KG1 (cell line): ENCODE results near the gene PLEKHG1.
A peak's percentile ranks its signal among the peaks of the same experiment; 100 is the strongest.

Experiments
- DNase-seq: peaks from one replicate; lab custom pipeline; 2025; lab: John Stamatoyannopoulos, UW

PLEKHG1 gene

DNA sequence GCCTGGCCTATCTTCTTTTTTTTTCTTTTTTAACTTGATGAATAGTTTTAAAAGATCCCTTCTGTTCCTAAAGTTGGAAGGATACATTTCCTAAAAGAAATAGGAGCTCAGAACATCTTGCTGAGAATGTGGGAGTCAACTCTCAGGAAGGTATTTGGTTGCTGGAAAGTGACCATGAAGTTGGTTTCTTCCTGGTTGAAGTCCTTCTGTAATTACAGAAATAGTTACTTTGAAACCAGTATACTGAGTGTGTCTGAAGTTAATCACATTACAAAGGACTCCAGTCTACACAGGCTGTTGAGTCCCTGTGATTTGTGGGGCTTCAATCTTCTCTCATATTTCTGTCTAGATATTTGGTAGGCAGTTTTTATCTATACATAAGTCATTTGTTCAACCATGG, 9.8 kb upstream of the PLEKHG1 start:
- no peak for DNase-seq

DNA sequence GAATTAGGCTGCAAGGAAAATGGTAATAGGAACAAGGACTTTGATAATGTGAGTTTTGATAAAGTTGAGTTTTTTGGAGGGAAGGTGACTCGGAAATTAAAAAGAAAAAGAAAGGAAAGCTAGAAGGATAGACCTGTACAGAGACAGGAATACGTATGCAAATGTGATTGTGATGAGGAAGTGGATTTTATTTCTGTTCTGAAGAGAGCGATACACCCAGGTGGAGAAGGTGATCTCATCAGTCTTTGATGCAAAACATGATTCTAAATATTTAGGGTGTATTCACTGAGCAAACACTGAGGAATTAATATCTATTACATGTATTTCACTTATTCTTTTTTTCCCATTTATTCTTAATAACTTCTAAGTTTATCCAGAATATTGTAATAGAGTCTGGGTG, 9.2 kb upstream of the PLEKHG1 start:
- DNase-seq: no peak

DNA sequence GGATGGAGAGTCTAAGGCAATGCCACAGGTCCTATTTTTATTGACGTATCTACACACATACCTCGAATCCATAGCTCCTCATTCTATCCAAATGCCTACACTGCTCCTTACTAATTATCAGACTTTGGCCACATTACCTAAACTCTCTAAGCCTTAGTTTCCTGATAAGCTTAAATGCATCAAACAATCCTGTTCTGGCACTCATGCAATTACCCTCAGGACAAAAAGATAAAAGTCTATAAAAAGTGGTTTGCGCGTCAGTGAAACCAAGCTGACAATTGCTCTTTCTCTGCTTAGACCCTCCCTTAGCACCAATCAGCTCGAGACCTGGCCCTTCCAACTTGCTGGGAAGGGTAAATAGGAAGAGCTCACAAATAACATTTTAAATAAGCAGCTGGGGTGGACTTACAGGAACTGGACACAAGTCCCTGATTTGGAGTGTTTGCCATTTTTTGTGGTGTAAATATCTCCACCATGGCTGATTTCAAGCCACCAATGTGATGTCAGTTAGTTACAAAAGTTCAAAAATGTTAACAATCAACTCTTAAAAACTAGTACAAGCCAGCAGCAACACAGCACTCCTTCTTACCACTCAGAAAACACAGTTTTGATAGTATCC, 7.2 kb upstream of the PLEKHG1 start:
- DNase-seq: no peak

DNA sequence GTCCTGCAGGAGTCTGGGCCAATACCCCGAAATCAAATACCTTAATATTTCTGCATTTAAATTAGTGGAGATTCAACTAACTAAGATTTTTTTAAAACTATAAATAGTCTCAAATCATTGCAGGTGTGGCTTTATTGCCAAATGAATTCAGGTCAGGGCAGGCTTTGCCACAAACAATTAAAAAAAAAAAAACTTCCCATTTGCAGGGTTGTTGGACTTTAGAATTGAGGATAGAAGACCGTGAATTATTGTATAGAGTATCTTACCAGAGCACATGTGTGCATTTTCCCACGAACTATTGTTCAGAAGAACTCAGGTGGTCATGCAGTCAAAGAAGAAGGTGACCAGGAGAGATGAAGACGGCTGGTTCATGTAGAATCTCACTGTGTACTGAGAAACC, 6.6 kb upstream of the PLEKHG1 start:
- no peak for DNase-seq

DNA sequence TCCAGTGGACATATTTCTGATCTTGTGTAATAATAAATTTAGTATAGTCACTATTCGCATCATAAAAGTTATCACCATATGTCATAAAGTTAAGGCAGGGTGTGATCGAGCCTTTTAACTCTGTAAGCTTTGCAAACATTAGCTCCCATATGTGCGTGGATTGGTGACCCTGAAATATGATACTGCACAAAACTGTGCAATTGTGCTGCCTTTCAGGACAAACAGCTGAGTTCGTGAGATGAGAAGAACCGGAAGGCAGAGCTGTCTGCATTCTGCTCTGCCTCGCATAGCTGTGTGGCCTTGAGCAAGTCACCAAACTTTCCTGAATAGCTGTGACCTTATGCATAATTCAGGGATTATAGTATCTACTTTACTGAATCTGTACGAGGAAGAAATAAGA, 3.2 kb upstream of the PLEKHG1 start:
- no peak for DNase-seq

DNA sequence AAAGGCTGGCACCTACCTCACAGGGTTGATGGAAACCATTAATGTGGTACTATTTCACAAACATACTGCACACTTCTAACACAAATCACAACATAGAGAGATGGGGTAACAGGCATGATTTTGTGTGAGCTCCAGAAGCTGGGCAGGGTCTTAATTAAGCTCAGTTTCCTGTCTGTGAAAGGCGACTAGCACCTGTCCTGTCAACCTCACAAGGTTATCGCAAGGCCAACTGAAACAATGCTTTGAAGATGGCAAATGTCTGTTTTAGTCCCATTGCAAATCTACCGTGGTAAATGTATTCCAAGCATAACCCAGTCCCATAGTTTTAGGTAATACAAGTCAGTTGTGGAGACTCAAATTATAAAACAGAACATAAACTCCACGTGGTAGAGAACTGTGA, 1.3 kb upstream of the PLEKHG1 start:
- no peak for DNase-seq

DNA sequence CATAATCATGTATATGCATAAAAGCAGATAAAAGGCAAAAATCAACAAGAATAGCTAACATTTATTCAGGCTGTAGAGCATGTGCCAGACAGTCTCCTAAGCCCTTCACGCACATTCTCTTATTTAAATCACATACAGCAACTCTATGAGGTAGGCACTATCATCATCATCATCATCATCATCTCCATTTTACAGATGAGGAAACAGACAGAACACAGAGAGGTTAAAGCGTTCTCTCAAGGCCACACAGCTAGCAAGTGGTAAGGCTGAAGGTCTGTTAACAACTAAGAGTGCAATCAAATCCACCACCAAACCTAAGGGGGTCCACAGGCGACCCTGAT, 857 bp upstream of the PLEKHG1 start:
- no peak for DNase-seq

DNA sequence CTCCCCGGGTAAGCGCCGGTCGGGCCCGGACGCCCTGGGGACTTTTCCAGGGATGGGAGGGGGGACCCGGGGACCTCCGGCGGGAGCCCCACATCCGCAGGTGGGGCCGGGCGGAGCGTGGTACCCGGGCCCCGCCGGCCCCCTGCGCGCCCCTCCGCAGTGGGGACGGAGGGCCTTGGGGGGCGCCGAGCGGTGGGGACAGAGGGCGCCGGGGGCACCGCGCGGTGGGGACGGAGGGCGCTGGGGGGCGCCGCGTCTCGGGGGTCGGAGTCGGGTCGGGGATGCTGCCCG, 270 bp downstream of the PLEKHG1 start:
- no peak for DNase-seq

DNA sequence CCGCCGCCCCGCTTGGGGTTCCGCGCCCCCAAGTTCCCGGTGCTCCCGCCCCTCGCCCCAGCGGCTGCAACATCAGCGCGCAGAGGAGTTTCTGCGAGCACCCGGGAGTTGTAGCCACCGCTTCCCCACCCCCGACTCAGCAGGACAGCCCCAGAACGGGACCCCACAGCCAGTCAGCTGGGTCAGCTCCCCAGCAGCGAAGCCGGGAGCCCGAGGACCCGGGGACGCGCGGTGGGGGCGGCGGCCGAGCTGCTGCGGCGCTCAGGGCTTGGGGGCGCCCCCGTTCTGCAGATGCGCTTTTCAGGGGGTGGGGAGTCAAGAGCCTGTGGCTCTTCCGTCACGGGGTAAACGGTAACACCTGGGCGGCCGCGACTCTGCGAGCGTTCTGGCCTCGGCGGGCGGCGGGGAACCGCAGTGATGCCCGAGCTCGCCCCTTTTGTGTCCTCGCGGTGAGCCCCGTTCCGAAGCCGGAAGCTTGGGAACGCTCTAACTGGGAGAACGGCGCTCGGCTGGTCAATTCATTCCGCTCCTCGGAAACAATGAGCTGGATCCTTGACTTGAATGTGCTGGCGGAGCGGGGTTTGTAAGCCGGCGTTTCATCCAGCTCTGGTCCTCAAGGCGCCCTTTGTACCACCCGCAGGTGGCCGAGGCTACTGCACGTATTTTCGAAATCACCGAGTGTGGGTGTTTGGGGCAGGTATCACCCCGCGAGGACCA, 774 bp downstream of the PLEKHG1 start:
- peak; percentile 43 for DNase-seq

DNA sequence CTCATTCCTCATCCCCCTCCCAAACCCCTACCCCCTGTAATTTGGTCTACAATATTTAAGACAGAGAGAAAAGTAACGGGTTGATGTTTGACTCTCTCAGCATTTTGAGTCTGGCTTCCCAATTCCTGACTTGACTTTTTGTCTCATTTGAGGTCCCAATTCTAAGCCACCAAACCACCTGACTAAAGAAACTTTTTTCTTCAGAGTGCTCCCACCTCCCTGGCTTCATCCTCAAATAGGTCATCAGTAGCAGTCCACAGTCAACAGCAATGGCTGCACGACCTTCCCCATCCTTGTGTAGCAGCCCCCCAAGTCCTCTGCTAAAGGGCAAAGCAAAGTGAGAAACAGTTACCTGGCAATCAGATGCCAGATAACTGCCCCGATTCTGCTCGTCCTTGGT, 1.8 kb downstream of the PLEKHG1 start:
- no peak for DNase-seq

DNA sequence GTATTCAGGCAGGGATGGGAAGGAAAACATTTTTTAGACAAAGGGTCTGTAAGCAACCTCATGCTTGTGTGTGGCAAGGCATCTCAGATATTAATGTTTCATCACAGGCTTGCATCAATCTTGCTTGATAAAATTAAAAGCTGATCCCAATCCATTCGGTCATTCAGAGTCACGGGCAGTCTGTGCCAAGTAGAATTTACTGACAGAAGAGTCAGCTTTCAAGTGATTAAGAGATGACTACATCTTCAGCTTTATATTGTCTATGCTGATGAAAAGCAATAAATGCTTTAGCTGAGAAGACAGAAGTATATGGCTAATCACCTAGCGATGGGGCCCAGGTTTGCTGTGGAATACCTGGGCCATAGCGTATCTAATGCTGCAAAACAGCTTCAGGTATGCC, 3.5 kb downstream of the PLEKHG1 start:
- DNase-seq: no peak

DNA sequence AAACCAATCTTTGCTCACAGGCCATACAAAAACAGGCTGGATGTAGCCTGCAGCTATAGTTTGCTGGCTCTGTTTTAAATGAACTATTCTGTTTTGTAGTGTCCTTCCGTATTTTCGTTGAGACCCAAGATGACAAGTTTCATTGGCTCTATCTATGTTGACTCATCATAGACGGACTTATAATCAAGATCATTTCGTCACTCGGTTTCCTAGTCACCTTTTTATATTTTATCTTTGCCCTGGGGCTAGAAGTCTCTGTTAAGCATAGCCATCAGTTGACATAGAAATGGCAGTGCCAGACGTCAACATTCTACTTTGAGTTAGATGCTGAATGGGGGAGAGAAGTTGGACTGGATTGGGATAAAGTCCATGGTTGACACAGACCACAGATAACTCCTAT, 4.8 kb downstream of the PLEKHG1 start:
- DNase-seq: no peak

DNA sequence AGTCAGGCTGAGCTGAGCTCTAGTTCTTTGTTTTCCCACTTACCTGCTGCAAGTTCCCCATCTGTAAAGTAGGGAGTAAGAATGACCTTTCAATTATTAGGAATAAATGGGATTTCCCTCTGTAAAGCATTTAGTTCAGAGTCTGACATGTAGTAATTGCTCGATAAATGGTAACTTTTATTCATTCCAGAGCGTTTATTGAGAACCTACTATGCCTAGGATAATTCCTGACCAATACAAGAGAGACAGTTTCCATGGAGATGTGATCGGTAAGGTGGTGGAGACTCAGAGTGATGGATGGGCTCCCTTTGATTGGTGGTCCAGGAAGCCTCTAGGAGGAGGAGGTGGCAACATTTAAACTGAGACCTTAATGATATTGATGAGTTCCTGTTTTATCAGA, 5.6 kb downstream of the PLEKHG1 start:
- no peak for DNase-seq

DNA sequence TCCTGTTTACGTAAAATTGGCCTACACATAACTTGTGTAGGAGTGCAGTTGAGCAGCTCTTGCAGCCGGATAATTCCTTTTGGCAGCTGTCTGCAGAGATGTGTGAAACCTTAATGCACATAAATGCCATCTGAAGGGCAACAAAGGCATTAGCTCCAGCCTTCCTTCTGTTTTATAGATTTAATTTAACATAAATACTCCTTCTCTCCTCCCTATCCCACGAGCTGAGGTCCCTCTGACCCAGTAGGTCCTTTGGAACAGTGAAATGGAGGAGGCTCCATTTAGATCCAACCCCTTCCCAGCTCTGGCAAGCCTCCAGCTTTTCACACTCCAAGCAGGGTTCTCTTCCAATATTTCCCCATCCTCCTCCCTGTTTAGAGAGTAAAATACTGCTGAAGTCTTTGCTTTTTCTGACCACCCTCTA, 6.5 kb downstream of the PLEKHG1 start:
- no peak for DNase-seq

DNA sequence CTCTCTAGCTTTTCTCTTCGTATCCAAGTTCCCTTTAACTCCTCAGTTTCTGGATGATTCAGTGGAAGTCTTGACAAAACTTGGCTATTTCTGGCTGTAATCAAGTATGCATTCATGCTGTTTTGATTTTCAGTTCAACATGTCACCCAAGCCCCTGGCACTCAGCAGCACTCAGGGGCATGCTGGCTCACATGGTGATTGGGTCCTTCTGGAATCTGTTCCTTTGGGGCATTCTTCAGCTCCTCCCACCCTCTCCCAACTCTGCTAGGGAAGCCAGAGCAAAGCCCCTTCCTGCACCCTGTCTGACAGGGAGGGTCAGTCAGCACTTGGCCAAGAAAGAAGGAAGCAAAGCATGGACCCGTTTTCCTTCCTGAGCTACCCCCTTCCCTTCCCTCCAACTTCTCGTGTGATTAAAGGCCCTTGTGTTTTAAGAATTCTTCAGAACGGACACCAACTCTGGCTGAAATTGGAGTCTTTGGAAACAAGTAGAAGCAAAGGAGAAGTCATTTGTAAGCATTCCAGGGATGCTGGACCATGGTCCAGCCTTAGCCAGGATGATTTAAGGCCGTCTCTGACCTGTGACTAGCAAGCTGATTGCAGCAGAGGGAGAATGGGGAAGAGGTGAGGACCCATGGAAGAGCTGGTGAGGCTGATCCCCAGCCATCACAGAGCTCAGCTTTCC, 7.1 kb downstream of the PLEKHG1 start:
- no peak for DNase-seq

DNA sequence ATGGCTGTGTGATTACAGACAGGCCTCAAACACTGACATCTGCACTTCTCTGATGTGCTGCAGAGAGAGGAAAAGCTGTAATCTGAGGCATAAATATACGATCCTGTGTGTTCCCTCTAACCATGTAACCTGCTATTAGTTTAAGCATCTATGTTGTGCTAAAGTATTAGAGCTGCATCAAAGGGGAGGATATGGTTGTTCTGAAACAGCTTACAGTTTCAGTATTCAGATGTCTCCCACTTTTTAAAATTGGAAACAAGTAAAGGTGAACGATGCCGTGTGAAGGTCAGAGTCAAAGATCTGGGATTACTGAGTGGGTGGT, 7.6 kb downstream of the PLEKHG1 start:
- no peak for DNase-seq

DNA sequence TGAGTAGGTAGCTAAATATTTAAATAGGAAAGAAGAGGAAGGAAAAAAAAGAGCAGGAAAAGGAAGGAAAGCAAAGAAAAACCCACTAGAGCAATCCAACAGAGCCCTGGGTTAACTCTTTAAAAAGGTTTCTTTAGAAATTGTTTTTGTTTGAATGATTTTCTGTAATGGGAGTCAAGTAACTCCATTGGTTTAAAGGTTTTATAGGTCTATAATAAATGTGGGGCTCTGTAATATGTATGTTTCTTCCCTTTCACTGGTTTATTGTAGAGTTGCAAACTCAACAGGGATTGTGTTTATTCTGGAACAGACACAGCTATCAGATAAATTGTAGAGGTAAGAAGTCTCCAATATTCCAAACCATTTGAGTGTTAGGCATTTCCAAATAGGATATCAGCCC, 10.9 kb downstream of the PLEKHG1 start:
- DNase-seq: no peak

DNA sequence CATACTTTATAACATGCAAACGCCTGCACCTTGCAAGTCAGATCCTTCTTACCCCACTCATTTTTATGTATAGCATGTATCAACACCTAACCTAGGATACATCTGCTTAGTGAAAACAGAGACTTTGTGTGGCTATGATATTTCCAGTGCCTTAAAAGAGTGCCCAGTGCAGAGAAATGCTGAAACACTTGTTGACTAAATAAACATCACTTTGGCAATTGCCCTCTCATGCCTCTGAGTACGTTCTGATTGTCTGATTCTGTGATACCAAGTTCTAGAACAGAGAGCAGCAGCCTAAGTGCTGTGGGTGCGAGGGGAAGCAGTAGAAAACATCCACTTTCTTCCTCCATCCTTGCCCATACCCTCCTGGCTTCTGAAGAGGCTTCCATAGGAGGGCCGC, 13.6 kb downstream of the PLEKHG1 start:
- no peak for DNase-seq

DNA sequence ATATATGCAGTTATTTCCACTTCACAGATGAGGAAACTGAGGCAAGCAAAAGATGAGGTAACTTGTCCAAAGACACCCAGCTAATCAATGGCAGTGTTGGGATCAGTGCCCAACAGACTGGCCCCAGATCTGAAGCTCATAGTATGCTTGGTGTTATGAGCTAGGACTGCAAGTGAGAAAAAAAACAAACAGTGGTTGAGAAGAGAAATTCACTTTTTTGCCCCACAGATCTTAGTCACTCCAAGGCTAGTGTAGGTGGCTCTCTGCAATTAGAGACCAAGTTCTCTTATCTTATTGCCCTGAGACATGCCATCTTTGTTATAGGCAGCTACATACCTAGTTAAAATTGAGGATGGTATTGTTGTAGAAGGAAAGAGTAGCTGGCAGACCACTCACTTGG, 16.3 kb downstream of the PLEKHG1 start:
- DNase-seq: no peak

DNA sequence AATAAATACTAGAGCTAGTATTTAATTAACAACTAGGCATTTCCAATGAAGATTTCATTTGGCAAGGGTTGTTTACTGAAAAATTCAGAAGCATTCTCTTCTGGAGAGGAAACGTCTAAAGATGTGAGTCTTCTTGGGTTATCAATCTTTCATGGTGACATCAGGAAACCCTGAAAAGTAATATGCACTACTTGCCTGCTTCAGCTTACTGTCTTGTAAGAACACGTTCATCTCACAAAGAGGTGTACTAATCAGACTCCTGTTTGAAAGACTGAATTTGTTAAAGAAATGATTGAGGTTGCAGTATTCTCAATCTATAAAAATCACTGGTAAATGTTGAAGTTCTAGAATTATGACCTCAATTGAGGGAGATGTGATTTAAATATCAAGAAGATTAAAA, 16.9 kb downstream of the PLEKHG1 start:
- no peak for DNase-seq

DNA sequence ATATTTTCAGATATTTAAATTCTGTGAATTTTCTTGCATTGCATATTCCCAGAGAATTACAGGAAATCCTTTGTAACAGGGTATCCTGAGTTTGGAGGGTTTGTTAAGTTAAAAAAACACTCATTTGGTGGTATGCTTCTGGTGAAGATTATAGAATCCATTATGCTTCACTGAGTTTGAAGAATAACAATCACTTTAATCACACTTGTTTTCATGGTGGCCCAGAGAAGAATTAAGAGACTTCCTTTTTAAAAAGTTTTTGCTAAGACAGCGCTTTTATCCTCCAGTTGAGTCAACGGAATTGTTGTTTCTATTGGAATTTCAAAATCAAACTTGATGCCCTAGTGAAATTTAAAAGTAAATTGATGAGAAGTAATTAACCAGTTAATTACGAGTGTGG, 17.4 kb downstream of the PLEKHG1 start:
- no peak for DNase-seq

DNA sequence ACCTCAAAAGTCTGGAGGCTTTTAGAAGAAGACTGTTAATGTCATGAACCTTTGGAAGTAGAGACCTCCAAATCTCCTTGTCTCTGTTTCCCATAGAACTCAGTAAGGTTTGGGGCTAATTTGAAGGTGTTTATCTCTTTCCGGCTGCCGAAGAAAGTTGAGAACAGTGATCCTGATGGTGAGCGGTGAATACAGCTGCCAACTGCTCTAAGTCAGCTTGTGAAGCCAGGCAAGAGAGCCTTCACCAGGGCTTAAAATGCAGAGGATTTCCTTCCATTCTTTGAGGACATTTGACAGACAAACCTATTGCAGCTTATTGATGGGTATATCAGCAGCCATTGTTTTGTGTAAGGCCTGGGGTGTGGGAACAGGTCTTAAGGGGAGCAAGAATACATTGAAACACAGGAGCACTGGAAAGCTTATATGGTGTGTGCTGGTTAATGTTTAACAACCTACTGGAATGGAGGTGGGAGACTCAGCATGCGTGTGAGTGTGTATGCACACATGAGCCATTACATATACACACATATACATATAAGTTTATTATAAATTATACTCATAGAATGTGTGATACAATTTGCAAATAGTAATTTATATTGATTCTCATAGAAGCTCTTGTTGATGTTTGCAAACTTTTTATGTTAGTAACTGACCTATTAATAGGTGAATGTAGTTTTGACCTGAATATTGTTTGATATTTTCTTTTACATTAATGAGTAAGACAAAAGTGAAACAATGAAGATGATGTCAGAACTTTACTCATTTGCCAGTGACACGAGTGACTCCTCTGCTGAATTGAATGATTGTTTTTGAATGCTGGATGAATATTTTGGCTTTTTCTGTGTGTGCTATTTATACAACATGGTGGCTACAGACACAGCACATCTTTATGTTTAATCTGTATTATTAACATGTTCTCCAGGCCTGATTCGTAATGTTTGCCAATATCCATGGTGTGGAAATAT, 18.1 kb downstream of the PLEKHG1 start:
- DNase-seq: no peak

DNA sequence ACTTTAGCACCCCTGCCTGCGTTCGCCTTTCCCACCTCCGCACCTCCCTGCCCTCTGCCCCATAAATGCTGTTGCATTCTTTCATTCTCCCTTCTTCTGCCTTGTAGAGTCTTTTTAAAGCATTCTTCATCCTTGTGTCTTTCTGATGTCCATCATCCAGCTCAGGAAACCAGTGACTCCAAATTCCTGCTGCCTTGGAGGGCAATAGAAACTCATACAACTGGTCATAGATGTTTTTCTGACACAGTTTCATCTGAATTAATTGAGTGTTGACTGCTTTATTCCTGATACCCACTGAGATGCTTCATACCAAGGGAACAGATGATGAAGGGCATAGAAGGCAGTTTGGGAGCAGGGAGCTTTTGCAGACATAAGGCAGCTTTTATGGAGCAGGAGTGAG, 19.6 kb downstream of the PLEKHG1 start:
- no peak for DNase-seq
